HL-60/S4 treated with retinoic acid at 250 ng/mL for 4 days and 3 days (cell line): ENCODE results near the gene GPC5.
"Not testable (repeated sequence)": the region's sequence is repeated elsewhere in the genome, so short reads cannot be mapped to it uniquely, and the experiment has no call there.

Experiments used
- in situ Hi-C: fragments of 300-500 bp; cut with MboI; formaldehyde crosslinking; loops from 2 replicates; pipeline ENCODE4 v1.7.0; 2022; ENCODE audit warnings: low sequenced_read_pairs

The GPC5 gene

GRCh38 chr13:91644806-91645205 is 246.4 kb downstream of the GPC5 start:
- in situ Hi-C loops: no loop called here

- in situ Hi-C loops: no loop called here
Observed at GRCh38 chr13:91647361-91647990, 249.1 kb downstream of the GPC5 start.

- in situ Hi-C loops: no loop called here
Observed at GRCh38 chr13:91648012-91648411, 249.6 kb downstream of the GPC5 start.

- in situ Hi-C loops: no loop called here
Observed at GRCh38 chr13:91649456-91649855, 251.0 kb downstream of the GPC5 start.

- in situ Hi-C loops: no loop called here
Observed at GRCh38 chr13:91652404-91653301, 254.2 kb downstream of the GPC5 start.

- in situ Hi-C loops: no loop called here
Observed at GRCh38 chr13:91655731-91656130, 257.3 kb downstream of the GPC5 start.

GRCh38 chr13:91657283-91657682 is 258.9 kb downstream of the GPC5 start:
- in situ Hi-C loops: no loop called here

- in situ Hi-C loops: no loop called here
Observed at GRCh38 chr13:91659256-91660075, 261.0 kb downstream of the GPC5 start.

GRCh38 chr13:91660076-91660415 is 261.6 kb downstream of the GPC5 start:
- in situ Hi-C loops: no loop called here

GRCh38 chr13:91661692-91662490 is 263.5 kb downstream of the GPC5 start:
- in situ Hi-C loops: no loop called here

- in situ Hi-C loops: no loop called here
Observed at GRCh38 chr13:91664039-91664438, 265.6 kb downstream of the GPC5 start.

- in situ Hi-C loops: no loop called here
Observed at GRCh38 chr13:91667486-91667885, 269.1 kb downstream of the GPC5 start.

GRCh38 chr13:91668866-91669495 is 270.6 kb downstream of the GPC5 start:
- in situ Hi-C loops: no loop called here

- in situ Hi-C loops: not testable (repeated sequence)
Observed at GRCh38 chr13:91674347-91674746, 275.9 kb downstream of the GPC5 start.

- in situ Hi-C loops: no loop called here
Observed at GRCh38 chr13:91684746-91685145, 286.3 kb downstream of the GPC5 start.

- in situ Hi-C loops: no loop called here
Observed at GRCh38 chr13:91690944-91691343, 292.5 kb downstream of the GPC5 start.

GRCh38 chr13:91693466-91693865 is 295.0 kb downstream of the GPC5 start:
- in situ Hi-C loops: no loop called here

- in situ Hi-C loops: no loop called here
Observed at GRCh38 chr13:91698308-91698707, 299.9 kb downstream of the GPC5 start.

GRCh38 chr13:91698767-91699166 is 300.3 kb downstream of the GPC5 start:
- in situ Hi-C loops: no loop called here

GRCh38 chr13:91699863-91700262 is 301.4 kb downstream of the GPC5 start:
- in situ Hi-C loops: no loop called here
